Activated naive CD4-positive, alpha-beta T cell (primary cell): ENCODE measurements around the gene KRTAP17-1.
A peak's percentile ranks its signal among the peaks of the same experiment; 100 is the strongest.
"Not testable (repeated sequence)": the region's sequence is repeated elsewhere in the genome, so short reads cannot be mapped to it uniquely, and the experiment has no call there.

ENCODE experiments used
- DNase-seq, 4 experiments: peaks; one replicate each; lab custom pipeline; 2025; lab: John Stamatoyannopoulos, UW

The KRTAP17-1 gene, protein sequence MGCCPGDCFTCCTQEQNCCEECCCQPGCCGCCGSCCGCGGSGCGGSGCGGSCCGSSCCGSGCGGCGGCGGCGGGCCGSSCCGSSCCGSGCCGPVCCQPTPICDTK

DNA sequence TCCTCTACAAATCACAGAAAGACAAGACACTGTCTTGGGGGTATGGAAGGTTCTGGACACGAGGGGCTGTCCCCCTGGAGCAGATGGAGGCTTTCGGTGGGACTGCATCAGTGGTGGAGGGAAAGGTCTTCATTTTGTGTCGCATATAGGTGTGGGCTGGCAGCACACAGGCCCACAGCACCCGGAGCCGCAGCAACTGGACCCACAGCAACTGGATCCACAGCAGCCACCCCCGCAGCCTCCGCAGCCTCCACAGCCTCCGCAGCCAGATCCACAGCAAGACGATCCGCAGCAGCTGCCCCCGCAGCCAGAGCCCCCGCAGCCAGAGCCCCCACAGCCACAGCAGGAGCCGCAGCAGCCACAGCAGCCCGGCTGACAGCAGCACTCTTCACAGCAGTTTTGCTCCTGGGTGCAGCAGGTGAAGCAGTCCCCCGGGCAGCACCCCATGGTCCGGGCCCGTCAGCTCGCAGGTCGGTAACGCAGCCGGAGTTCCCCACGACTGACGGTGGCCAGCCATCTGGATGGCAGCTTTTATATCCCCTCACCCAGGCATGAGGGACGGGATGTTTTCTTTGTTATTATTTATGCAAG is at the start of gene KRTAP17-1:
Gene KRTAP17-1 (minus strand): TSS at position 507 of the 591 bp plus-strand sequence. CDS start 60 bp downstream, at position 447.
- no peak for DNase-seq

DNA sequence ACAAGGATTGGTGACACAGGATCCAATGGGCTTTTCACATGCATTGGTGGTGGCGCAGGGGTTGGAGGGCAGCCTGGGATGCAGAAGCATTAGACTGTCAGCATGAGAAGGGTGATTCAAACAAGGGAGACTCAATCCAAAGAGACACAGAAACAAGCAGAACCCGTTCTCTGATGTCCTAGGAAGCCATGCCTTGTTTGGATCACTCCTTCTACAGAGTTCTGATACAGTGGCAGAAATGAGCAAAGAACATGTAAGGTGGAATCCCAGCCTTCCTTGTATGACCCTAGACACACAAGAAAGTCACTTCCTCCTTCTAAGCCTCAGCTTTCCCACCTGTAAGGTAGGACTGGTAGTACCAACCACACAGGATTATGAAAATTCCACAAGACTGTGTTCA is 48.4 kb upstream of the KRTAP17-1 start:
- no peak for DNase-seq

DNA sequence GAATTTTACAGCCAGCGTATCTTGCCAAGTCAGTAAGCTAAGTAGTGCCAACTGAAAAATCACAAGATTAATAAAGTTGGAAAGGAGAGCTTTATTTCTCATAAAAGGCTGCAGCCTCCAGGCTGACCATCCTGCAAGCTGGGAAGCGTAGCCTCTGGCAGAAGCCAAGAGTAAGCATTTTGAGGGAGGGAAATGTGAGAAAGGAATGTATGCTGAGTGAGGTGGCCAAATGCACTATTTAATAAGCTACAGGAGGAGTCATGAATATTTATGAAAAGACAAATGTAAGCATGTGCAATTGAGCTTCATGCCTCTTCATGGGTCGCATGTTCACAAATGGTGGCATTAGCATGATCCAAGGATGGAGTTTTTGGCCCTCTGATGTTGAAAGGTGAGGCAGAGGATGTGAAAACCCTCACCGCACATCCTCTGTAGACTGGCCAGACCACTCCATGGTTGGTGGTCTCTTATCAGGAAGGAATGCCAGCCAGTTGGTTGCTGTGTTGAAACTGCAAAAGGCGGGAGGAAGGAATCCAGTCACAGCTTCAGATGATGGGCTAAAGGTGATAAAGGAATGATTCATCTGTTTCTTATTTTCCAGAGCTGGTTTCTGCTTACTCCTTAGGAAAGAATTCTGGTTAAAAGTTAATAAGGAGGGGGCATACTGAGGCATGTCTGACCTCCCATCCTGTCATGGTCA is 44.9 kb upstream of the KRTAP17-1 start:
- no peak for DNase-seq

DNA sequence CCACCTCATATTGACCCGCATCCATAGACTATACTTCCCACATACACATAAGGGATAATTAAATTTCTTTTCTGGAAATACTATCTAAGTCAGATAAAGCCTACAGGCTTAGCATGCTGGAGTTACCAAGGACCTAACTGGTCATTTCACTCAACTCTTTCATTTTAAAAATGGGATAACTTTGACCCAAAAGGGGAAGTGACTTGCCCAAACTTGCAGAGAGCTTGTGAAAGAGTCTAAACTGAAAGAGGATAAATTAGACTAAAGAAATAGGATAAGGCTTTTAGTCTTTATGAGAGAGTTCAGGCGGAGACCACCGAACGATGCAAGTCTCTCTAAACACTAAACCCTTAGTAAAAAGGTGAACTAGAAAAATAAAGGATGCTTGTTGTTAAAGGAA is 39.0 kb upstream of the KRTAP17-1 start:
- no peak for DNase-seq

DNA sequence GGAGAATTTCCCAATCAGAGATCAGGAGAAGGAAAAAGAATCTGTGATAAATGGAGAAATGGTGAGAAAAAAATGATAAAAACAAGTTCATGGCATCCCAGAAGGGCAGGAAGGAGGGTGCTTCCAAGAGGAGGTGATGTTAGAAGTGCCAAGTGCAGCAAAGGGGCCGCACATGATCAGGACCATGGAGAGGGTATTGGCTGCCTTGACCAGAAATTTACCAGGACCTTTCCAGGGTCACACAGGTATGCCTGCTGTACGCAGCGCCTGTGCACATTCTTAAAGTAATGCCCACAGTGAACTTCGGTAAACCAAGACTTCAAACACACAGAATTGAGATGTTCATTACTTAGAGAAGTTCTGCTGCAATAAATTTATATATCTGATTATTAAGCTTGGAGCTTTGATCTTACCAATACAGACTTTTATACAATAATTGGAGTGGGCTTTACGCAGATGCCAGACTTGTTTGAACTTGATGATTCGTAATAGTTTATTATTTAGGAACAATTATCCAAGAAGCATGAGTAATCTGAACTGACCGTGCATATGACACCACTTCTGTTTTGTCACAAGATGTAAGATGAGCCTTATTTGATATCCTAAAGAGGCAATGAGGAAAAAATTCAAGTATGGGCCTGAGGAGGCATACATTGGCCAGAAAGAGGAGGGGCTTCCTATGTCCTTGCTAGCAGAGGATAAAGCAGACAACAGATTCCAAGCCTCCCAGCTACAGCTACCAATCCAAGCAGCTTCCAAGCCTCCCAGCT is 37.3 kb upstream of the KRTAP17-1 start:
- DNase-seq = no peak

DNA sequence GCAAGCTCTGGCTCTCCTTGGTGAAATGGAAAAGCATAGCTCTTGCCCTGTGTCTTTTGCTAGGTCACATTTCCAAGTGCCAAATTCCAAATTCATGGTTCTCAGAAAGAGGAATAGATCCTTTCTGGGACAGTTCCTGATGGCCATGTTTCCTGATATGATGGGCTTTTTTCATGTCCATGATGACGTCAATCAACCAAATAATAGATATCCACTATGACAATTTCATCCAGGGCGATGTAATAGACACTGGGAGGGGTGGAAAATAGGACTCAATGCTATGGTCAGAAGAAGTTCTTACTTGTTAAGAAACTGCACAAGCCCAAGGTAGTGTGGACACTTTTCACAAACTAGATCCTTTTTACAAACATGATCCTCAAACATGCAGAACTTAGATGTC is 35.7 kb upstream of the KRTAP17-1 start:
- DNase-seq = no peak

DNA sequence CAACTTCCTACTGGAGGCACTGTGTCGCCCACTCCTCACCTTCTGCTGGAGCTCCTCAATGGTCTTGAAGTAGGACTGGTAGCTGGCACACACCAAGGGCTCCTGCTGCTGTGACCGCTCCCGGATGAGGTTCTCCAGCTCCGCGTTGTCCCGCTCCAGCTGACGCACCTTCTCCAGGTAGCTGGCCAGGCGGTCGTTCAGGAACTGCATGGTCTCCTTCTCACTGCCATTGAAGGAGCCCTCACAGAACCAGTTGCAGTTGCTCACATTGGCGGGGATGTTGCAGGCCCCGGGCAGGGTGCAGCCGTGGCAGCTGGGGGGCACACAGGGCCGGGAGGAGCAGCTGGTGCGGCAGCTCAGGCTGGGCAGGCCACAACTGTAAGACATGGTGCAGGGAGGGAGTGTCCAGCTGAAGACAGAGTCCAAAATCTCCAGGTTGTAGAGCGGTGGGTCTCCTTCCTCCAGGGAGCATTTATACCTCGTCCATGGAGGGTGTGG is 34.9 kb upstream of the KRTAP17-1 start, which contains the start of gene KRT33A:
Gene KRT33A (minus strand): TSS at position 448 of the 498 bp plus-strand sequence. CDS start 61 bp downstream, at position 387.
- DNase-seq = not testable (repeated sequence)

DNA sequence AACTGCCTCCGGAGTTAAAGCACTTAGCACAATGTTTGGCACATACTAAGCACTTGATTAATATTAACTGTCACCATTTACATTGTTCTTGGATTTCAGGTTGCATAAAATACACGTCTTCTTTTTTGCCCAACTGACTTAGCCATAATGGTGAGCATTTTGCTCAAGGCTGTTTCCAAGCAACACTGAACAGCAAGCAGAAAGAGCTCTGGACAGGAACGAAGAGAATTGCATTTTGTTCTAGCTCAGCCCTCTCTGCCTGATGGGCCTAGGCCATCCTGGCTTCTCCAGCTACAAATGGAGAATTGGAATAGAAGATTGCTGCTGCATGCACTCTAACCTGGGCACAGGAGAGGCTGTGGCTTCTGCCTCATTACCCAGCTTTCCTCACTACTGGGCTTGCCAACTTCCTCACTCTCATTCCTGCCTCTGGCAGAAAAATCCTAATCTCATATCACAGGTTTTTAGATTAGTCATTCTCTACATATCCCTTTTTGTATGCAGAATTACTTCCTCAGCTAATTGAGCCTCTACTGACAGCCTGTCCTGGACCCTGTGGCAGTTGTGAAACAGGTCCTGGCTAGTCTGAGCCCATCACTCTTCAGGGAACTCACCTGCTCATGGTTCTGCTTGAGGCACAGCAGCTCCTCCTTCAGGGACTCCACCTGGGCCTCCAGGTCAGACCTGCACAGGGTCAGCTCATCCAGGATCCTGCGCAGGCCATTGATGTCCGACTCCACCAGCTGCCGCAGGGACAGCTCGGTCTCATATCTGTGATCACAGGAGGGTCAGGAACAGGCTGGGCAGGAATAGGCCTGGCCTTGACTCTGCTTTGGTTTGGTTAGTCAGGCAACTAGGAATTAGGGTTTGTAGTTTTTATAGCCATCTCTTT is 32.6 kb upstream of the KRTAP17-1 start:
- DNase-seq = no peak

DNA sequence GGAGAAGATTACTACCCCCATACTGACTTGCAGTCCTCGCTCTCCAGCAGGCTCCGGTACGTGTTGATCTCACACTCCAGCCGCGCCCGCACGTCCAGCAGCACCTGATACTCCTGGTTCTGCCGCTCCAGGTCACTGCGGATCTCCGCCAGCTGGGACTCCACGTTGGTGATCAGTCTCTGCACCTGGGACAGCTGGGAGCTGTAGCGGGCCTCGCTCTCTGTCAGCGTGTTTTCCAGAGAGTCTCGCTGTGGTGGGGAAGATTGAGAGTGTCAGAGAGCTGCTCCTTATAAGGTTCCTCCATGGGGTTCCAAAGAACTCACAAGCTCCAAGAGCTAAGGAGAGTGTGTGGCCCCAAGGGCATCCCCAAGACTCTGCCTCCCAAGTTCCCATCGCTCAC is 30.9 kb upstream of the KRTAP17-1 start:
- not testable (repeated sequence) for DNase-seq

DNA sequence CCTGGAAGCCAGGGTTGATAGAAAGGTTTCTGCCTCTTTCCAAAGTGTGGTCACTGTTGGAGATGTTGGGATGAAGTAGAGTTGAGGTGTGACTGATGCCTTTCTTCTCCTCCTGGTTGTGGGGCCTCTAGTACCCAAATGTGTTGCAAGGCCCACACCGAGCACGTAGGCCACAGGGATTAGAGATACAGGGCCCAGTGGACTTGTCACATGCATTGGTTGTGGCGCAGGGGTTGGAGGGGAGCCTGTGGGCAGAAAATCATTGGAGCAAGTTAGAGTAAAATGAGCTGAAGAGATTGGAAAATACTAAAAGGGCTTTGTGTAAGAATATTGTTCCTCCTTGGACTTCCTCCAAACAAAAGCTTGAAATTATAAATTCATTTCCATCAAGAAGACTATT is 30.5 kb upstream of the KRTAP17-1 start:
- no peak for DNase-seq

DNA sequence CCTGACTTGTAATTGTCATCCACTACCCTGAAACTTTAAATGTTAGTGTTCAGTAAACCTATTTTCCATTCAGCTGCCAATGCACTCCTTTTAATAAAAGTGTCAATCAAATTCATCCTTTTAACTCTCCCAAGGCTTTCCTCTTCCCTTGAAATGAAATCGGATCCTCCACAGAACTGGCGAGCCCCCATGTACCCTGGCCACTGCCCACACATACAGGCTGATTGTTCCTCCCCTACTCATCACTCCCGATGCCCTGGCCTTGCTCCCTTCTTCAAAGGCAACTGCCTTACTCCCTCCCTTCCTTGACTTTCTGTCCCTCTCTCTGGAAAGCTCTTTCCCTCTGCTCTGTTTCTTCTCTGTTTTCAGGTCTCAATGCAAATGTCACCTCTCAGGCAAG is 27.5 kb upstream of the KRTAP17-1 start:
- no peak for DNase-seq

DNA sequence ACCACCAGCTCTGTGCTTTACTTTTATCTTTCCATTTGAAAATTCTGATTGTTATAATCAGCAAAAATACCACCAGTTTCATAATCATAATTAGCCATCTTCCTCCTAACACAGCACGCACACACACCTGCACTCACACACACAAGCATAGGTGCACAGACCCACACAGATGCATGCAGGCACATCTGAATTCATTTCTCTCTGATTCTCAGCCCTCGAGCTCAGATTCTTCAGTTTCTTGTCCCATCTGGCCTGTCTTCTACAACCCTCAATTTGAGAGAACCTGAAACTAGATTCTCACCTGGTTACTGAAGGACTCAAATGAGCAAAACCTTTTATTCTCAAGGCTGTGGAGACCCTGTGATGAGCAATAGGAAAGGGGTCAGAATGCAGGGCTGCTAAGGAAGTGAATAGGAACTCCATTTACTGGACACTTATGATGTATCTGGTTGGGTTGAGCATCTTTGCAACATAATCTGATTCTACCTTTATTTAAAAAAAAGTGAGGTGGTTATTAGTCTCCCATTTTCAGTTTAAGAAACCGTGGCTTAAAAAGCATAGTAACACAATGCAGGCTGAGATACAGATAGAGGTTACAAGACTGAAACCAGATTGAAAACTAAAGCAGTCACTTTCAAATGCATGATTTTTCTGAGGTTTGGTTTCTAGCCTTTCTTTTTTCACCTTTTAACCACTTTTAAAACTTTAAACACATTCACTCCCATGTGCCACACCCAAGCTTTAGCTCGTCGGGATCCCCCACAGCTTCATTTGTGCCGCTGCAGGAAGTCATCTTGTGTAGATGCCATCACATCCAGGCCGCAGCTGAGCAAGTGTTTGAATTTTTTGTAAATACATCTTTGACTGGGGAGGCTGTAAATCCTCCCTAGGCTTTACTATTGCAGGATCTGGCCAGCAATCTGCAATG is 25.7 kb upstream of the KRTAP17-1 start:
- DNase-seq = peak in 2 of 4 experiments; percentile 24 to 37

DNA sequence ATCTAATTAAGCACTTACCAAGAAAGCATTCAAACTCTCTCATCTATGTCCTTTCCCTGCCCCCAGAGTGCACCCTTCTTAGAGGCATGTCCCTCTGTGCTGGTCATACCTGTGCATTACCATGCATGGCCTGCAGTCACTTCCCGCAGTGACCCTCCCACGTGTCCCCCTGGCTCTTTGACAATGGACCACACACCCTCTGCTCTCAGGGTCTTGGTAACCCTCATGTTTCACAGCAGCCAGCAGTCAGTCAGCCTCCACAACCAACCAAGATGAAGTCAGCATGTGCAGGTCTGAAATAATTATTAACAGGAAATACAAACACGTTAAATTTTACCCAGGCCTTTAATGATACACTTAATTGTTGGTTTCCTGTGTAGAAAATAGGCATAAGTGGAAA is 25.0 kb upstream of the KRTAP17-1 start:
- DNase-seq = no peak

DNA sequence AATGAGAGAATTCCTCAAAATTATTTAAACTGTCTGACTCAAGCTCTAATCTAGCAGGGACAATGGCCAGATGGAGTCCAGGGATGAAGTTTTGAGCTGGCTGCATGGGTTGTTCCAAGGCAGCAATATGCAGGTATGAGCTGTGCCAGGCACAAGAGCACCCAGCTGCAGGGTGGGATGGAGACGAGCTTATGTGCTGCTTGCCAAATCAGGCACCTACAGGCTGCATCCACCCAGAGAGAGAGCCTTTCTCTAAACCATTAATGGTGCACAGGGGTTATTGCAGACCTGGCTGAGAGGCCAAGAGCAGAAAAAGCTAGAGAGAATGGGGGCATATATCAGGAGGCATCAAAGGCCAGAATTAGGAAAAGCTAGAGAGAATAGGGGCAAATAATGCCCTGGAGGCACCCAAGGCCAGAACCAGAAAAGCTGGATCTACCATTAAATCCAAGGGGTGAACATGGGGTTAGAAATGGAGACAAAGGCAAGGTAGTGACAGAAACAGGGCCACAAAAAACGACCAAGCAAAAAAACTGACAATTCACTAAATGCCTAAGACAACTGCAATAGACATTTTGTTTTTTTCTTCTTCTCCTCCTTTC is 24.2 kb upstream of the KRTAP17-1 start:
- DNase-seq = no peak

DNA sequence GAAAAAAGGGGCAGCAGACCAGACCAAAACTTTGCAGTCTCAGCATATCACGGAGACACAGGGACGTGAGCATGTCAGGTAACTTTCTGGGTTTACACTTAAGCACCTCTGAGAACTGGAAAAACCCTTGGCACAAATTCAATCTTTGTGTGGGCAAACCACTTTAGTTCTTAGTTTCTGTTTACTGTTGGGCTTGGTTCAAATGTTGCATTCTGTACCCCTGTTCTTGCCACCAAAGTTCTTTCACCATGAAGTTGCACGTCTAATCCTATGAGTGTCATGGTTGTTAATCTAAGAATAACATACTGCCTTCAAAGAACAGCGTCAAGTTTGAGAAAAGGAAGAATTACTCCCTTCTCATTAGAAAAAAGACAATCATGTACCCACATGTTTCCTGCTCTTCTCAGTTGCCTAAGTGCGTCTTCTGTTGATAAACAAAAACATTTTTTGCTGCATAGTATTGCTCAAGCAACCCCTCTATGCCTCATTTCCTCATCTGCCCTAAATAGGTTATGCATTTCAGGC is 23.5 kb upstream of the KRTAP17-1 start:
- no peak for DNase-seq

DNA sequence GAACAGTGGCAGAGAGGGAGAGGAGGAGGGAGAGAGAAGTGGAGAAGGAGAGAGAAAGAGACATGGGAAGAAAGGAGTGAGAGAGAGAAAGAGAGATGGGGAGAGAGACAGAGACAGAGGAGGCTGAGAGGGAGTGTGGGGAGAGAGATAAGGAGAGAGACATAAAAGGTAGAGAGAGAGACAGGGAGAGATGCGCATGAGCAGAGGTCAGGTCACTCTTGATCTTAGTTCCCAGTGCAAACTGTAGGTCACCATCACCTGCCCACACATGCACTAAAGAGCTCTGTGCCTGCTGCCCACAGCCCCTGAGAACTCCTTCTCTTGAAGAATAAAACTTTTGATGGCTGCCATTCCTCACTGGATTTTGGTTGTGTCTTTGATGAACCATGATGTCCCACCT is 20.2 kb upstream of the KRTAP17-1 start:
- DNase-seq = no peak

DNA sequence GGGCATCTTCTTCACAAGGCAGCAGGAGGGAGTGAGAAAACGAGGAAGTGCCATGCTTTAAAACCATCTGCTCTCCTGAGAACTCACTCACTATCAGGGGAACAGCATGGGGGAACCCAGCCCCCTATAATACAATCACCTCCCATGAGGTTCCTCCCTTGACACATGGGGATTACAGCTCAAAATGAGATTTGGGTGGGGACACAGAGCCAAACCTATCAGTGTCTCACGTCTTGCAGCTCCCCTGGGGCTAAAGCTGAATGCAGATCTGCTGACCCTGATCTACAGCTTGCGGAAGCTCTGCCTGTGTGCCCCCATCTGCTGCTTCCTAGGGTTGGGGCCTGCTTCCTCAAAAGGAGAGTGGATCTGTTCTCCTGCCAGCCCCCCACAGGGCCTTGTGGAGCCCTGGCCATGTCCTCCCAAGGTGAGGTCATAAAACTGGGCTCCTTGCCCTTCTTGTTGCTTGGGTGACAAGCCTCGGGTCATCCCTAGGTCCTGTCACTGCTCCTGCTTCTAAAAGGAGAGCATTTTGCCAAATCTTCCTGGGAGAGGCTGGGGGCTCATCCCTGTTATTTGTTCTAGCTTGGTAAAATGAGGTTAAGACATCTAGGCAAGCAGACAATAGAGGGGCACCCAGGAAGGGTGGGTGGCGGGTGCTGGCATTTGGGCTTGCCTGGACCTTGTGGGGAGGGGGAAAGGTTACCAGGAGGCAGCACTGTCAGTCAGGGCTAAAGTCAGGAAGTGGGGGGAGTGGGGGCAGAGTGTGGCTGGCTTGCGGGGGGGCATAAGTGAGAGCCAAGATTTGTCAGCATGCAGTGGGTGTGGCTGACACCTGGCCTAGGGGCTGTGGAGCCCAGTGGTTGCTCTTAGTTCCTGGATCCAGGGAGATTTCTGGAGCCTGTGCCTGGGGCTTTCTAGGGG is 19.1 kb upstream of the KRTAP17-1 start:
- DNase-seq = no peak

DNA sequence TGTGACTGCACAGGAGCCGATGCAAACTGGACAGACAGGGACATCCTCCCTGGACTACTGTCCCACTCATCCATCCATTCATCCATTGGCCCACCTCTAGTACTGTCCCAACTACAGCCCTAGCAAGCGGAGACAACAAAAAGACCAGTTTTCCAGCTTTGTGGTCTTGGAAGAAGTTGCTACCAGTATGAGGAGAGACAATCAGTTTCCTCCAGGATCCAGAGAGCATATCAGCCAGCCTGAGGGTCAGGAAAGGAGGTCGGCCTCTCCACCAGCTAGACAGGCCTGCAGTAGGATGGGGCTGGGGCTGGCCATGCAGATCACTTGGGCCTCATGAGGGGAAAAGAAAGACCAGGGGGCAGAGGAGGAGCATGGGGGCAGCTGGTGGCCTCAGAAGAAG is 18.3 kb upstream of the KRTAP17-1 start:
- DNase-seq = no peak

DNA sequence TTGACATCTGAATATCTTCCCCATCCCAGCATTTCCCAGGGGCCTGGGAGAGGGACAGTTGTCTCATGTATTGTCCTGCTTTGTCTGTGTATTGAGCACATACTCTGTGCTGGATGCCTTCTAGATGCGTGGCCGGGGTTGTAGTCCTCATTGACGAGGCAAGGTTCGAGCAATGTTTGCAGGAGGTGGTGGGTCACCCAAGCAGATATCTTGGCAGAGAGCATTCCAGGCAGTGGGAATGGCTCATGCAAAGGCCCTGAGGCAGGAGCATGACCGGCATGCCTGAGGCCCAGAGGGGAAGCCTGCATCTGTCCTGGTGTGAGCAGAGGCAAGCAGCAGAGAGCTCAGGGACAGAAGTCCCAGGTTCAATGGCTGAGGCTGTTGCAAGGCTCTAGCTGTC is 17.6 kb upstream of the KRTAP17-1 start:
- no peak for DNase-seq
